Caco-2 (cell line): ENCODE results near the gene ARFGAP1. TPM values are rescaled to one million over a fixed set of nuclear protein-coding genes. Genes with fewer than 3 reads are reported as not detected.

Experiments
- BruUV-seq: library from RNA; stranded (reverse); fragments of 400-500 nt; replicated peaks from 2 replicates; lab custom pipeline; 2021; lab: Mats Ljungman, UMichigan
- CTCF ChIA-PET: fragments of 300-600 bp; sonication (Branson Sonifier 250); formaldehyde crosslinking; loops from one replicate; lab custom pipeline; 2022; ENCODE audit warnings: antibody characterized with exemption; lab: Charles Lee
- POLR2A ChIA-PET: fragments of 300-600 bp; sonication (Branson Sonifier 250); formaldehyde crosslinking; loops from one replicate; lab custom pipeline; 2022; ENCODE audit warnings: antibody characterized with exemption; lab: Charles Lee
- DNase-seq, 2 experiments: peaks; one replicate each; pipeline versions ENCODE4 v3.0.0 to v3.0.0-alpha.2; 2020 to 2022
- H3K27me3 ChIP-seq: replicated peaks from 2 replicates; pipeline ENCODE4 v1.6.0; 2011; ENCODE audit warnings: low read length; ENCODE audit not compliant: control insufficient read depth, insufficient read depth
- H3K36me3 ChIP-seq: 2 replicates; pipeline ENCODE4 v1.5.1; 2011; ENCODE audit warnings: low read length; ENCODE audit not compliant: control insufficient read depth, insufficient read depth
- H3K4me1 ChIP-seq: fragments of 250-450 bp; sonication (Bioruptor Pico); 2 replicates; pipeline ENCODE4 v1.5.1; 2020; ENCODE audit warnings: mild to moderate bottlenecking
- H3K4me3 ChIP-seq: 2 replicates; pipeline ENCODE4 v1.5.1; 2011; ENCODE audit warnings: low read depth, mild to moderate bottlenecking, control low read depth, low read length
- H3K9me3 ChIP-seq: fragments of 250-450 bp; sonication (Bioruptor Pico); 2 replicates; pipeline ENCODE4 v1.5.1; 2020; ENCODE audit warnings: mild to moderate bottlenecking, moderate library complexity
- H3K27ac Mint-ChIP-seq: one replicate; pipeline ENCODE4 v1.8.0; 2022; ENCODE audit warnings: mixed read lengths; ENCODE audit not compliant: unreplicated experiment
- H3K27me3 Mint-ChIP-seq: one replicate; pipeline ENCODE4 v1.8.0; 2022; ENCODE audit warnings: mixed read lengths; ENCODE audit not compliant: insufficient read depth, unreplicated experiment
- H3K36me3 Mint-ChIP-seq: one replicate; pipeline ENCODE4 v1.8.0; 2022; ENCODE audit warnings: mild to moderate bottlenecking, mixed read lengths; ENCODE audit not compliant: insufficient read depth, unreplicated experiment
- H3K4me1 Mint-ChIP-seq: one replicate; pipeline ENCODE4 v1.8.0; 2022; ENCODE audit warnings: low read depth, mixed read lengths; ENCODE audit not compliant: unreplicated experiment
- H3K4me3 Mint-ChIP-seq: one replicate; pipeline ENCODE4 v1.8.0; 2022; ENCODE audit warnings: mild to moderate bottlenecking, moderate library complexity, mixed read lengths; ENCODE audit not compliant: unreplicated experiment
- H3K9me3 Mint-ChIP-seq: one replicate; pipeline ENCODE4 v1.8.0; 2022; ENCODE audit warnings: mixed read lengths; ENCODE audit not compliant: unreplicated experiment
- CTCF ChIP-seq, 2 experiments: fragments of 200-600 bp in 1 of 2; IDR thresholded peaks; 1 replicate in 1 of 2; 2 replicates in 1 of 2; pipeline versions ENCODE4 v1.5.1 to v1.8.0; 2011 to 2022; ENCODE audit warnings: antibody characterized with exemption in 1 of 2, control low read depth in 1 of 2, inconsistent platforms in 1 of 2, low read depth in 1 of 2, low read length in 1 of 2, mild to moderate bottlenecking in 1 of 2, moderate library complexity in 1 of 2; ENCODE audit not compliant: insufficient read depth in 1 of 2, severe bottlenecking in 1 of 2, unreplicated experiment in 1 of 2
- intact Hi-C: fragments of 100-400 bp; cut with micrococcal nuclease; formaldehyde crosslinking; loops from one replicate; pipeline ENCODE4 v1.10.0; 2022; ENCODE audit not compliant: unreplicated experiment
- total RNA-seq: library from RNA; stranded (reverse); gene quantifications from 2 replicates; pipeline ENCODE4 v1.2.3, GENCODE V29; 2022

ARFGAP1 gene
- total RNA-seq, 1 experiment from 2014 or later, result 275 TPM

- no peak for DNase-seq
- intact Hi-C loops, result no loop called here
- ChIA-PET POLR2A (interaction anchor here (0.6 kb wide), 1 partner anchor 229 kb away, joined by 7 read pairs; no protein-coding TSS in a partner anchor), CTCF (interaction anchor here (1.1 kb wide), 1 partner anchor 65 kb away, joined by 4 read pairs; no protein-coding TSS in a partner anchor)
- peaks cover 1% of the 10 kb centered on the region; the same call in 1 of the 2 replicates for H3K27me3 ChIP-seq
- H3K27ac Mint-ChIP-seq, result no peak overlapping the region
- no TSS peak for BruUV-seq
- H3K9me3 Mint-ChIP-seq, result no peaks in the 10 kb centered on the region
- no peak overlapping the region for H3K4me3 ChIP-seq
- H3K36me3 ChIP-seq, result no peaks in the 10 kb centered on the region
- peaks cover 5% of the 10 kb centered on the region; the same call in 1 of the 2 replicates for H3K4me1 ChIP-seq
- H3K4me3 Mint-ChIP-seq, result no peak overlapping the region
- no peaks in the 10 kb centered on the region for H3K9me3 ChIP-seq
- no peaks in the 10 kb centered on the region for H3K36me3 Mint-ChIP-seq
- no peak for TF ChIP-seq CTCF (IDR thresholded peaks at IDR 0.05; ENCODE audit: insufficient read depth in 1 of 2, low read depth in 1 of 2, low read length in 1 of 2, severe bottlenecking in 1 of 2, unreplicated experiment in 1 of 2)
- H3K27me3 Mint-ChIP-seq, result no peaks in the 10 kb centered on the region
- H3K4me1 Mint-ChIP-seq, result no peaks in the 10 kb centered on the region
Observed at GRCh38 chr20:63316502-63316921, 43.9 kb downstream of the ARFGAP1 start.

GRCh38 chr20:63317061-63317460 lies 44.4 kb downstream of the ARFGAP1 start:
- BruUV-seq, result no TSS peak
- Histone ChIP-seq H3K27me3 (peaks cover 1% of the 10 kb centered on the region; the same call in 1 of the 2 replicates), H3K4me3 (no peak overlapping the region), H3K9me3 (no peaks in the 10 kb centered on the region), H3K36me3 (no peaks in the 10 kb centered on the region), H3K4me1 (peaks cover 5% of the 10 kb centered on the region; the same call in 1 of the 2 replicates)
- Mint-ChIP-seq H3K27ac (no peak overlapping the region), H3K4me1 (no peaks in the 10 kb centered on the region), H3K27me3 (no peaks in the 10 kb centered on the region), H3K9me3 (no peaks in the 10 kb centered on the region), H3K4me3 (no peak overlapping the region), H3K36me3 (no peaks in the 10 kb centered on the region)
- no peak for TF ChIP-seq CTCF (IDR thresholded peaks at IDR 0.05; ENCODE audit: insufficient read depth in 1 of 2, low read depth in 1 of 2, low read length in 1 of 2, severe bottlenecking in 1 of 2, unreplicated experiment in 1 of 2)
- CTCF ChIA-PET, result interaction anchor here (1.1 kb wide), 1 partner anchor 65 kb away, joined by 4 read pairs; no protein-coding TSS in a partner anchor
- intact Hi-C loops, result no loop called here
- DNase-seq, result peak in 1 of 2 experiments; percentile 28
- POLR2A ChIA-PET, result interaction anchor here (0.7 kb wide), 1 partner anchor 209 kb away, joined by 10 read pairs; no protein-coding TSS in a partner anchor

- no peak overlapping the region for H3K27ac Mint-ChIP-seq
- no peak overlapping the region for H3K4me3 Mint-ChIP-seq
- BruUV-seq, result no TSS peak
- no peaks in the 10 kb centered on the region for H3K27me3 Mint-ChIP-seq
- no peaks in the 10 kb centered on the region for H3K36me3 Mint-ChIP-seq
- intact Hi-C loops, result no loop called here
- no peak for TF ChIP-seq CTCF (IDR thresholded peaks at IDR 0.05; ENCODE audit: insufficient read depth in 1 of 2, low read depth in 1 of 2, low read length in 1 of 2, severe bottlenecking in 1 of 2, unreplicated experiment in 1 of 2)
- Histone ChIP-seq H3K27me3 (peaks cover 1% of the 10 kb centered on the region; the same call in 1 of the 2 replicates), H3K4me1 (peaks cover 5% of the 10 kb centered on the region; the same call in 1 of the 2 replicates), H3K9me3 (no peaks in the 10 kb centered on the region), H3K36me3 (no peaks in the 10 kb centered on the region), H3K4me3 (no peak overlapping the region)
- peak in 1 of 2 experiments; percentile 56 for DNase-seq
- ChIA-PET POLR2A (interaction anchor here (0.7 kb wide), 1 partner anchor 208 kb away, joined by 10 read pairs; no protein-coding TSS in a partner anchor), CTCF (interaction anchor here (1.1 to 1.2 kb wide), 2 partner anchors 8 to 64 kb away, joined by 4 to 5 read pairs; no protein-coding TSS in a partner anchor)
- no peaks in the 10 kb centered on the region for H3K9me3 Mint-ChIP-seq
- no peaks in the 10 kb centered on the region for H3K4me1 Mint-ChIP-seq
Observed at GRCh38 chr20:63317601-63318291, 45.1 kb downstream of the ARFGAP1 start.
